OCI-LY1 (cell line): ENCODE data around the gene GCC1.

ENCODE experiments used
- EZH2 ChIP-seq: fragments of 200-600 bp; sonication (generic), shearing (Covaris generic); IDR thresholded peaks from 2 replicates; pipeline ENCODE4 v1.8.0; 2017; ENCODE audit warnings: borderline replicate concordance, mixed run types, mild to moderate bottlenecking, antibody characterized with exemption, low read length, moderate library complexity, mixed read lengths
- TF ChIP-seq, protein P1 (sequence below): fragments of 200-600 bp; sonication (generic), shearing (Covaris generic); IDR thresholded peaks from 2 replicates; pipeline ENCODE4 v1.5.1; 2017; ENCODE audit warnings: mild to moderate bottlenecking, antibody characterized with exemption, low read length, moderate library complexity, mixed read lengths

DNA sequence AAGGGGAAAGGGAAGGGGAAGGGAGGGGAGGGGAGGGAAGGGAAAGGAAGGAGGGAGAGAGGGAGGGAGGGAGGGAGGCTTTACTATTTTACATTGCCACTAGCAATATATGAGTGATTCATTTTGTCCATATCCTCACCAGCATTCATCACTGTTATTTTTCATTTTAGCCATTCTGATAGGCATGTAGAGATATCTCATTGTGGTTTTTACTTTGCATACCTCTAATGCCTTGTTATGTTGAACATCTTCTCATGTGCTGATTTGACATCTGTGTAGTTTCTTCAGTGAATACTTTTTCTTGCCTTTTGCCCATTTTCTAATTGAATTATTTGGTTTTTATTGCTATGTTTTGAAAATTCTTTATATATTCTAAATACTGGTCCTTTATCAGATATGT, 52.7 kb downstream of the GCC1 start:
- TF ChIP-seq, protein P1, sequence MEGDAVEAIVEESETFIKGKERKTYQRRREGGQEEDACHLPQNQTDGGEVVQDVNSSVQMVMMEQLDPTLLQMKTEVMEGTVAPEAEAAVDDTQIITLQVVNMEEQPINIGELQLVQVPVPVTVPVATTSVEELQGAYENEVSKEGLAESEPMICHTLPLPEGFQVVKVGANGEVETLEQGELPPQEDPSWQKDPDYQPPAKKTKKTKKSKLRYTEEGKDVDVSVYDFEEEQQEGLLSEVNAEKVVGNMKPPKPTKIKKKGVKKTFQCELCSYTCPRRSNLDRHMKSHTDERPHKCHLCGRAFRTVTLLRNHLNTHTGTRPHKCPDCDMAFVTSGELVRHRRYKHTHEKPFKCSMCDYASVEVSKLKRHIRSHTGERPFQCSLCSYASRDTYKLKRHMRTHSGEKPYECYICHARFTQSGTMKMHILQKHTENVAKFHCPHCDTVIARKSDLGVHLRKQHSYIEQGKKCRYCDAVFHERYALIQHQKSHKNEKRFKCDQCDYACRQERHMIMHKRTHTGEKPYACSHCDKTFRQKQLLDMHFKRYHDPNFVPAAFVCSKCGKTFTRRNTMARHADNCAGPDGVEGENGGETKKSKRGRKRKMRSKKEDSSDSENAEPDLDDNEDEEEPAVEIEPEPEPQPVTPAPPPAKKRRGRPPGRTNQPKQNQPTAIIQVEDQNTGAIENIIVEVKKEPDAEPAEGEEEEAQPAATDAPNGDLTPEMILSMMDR: no peak
- TF ChIP-seq EZH2: no peak
